Right lobe of liver (tissue), 4 donors: ENCODE measurements around the gene TMEM74B.

Experiments
- POLR2A ChIP-seq: fragments of 450-650 bp; IDR thresholded peaks from one replicate; pipeline ENCODE4 v1.6.1; 2017; ENCODE audit warnings: antibody characterized with exemption, mild to moderate bottlenecking
- TF ChIP-seq, protein P1 (sequence below), 4 donors: fragments of 200-600 bp in 3 of 4; fragments of 450-650 bp in 1 of 4; IDR thresholded peaks; one replicate each; pipeline versions ENCODE4 v1.5.1 to v1.8.0; 2016 to 2022; ENCODE audit warnings: antibody characterized with exemption in 4 of 4, mild to moderate bottlenecking in 2 of 4
- donor health status: DM: no; HTN: no; CAD: no.
- donor health status: DM: no; HTN: no; CAD: no.
- donor health status: DM: no; HTN: yes; CAD: no.

- TF ChIP-seq, protein P1, sequence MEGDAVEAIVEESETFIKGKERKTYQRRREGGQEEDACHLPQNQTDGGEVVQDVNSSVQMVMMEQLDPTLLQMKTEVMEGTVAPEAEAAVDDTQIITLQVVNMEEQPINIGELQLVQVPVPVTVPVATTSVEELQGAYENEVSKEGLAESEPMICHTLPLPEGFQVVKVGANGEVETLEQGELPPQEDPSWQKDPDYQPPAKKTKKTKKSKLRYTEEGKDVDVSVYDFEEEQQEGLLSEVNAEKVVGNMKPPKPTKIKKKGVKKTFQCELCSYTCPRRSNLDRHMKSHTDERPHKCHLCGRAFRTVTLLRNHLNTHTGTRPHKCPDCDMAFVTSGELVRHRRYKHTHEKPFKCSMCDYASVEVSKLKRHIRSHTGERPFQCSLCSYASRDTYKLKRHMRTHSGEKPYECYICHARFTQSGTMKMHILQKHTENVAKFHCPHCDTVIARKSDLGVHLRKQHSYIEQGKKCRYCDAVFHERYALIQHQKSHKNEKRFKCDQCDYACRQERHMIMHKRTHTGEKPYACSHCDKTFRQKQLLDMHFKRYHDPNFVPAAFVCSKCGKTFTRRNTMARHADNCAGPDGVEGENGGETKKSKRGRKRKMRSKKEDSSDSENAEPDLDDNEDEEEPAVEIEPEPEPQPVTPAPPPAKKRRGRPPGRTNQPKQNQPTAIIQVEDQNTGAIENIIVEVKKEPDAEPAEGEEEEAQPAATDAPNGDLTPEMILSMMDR (IDR thresholded peaks at IDR 0.05), result no peak
- TF ChIP-seq POLR2A, result no peak
Measured at GRCh38 chr20:1130847-1131246, 53.9 kb downstream of the TMEM74B start.
